Measurements from ENCODE around the gene HPSE2.
"Not testable (repeated sequence)": the region's sequence is repeated elsewhere in the genome, so short reads cannot be mapped to it uniquely, and the experiment has no call there.

Gene HPSE2

GRCh38 chr10:98567391-98568133, 668.1 kb downstream of the HPSE2 start:
- no peak for DNase-seq (ENCODE audit: low spot score)

- DNase-seq (ENCODE audit: low spot score) = no peak
Observed at GRCh38 chr10:98563811-98564210, 671.8 kb downstream of the HPSE2 start.

GRCh38 chr10:98560565-98560964, 675.1 kb downstream of the HPSE2 start:
- no peak for DNase-seq (ENCODE audit: low spot score)

- no peak for DNase-seq (ENCODE audit: low spot score)
Observed at GRCh38 chr10:98556061-98556460, 679.6 kb downstream of the HPSE2 start.

GRCh38 chr10:98555021-98555619, 680.5 kb downstream of the HPSE2 start:
- DNase-seq (ENCODE audit: low spot score) = no peak

DNA sequence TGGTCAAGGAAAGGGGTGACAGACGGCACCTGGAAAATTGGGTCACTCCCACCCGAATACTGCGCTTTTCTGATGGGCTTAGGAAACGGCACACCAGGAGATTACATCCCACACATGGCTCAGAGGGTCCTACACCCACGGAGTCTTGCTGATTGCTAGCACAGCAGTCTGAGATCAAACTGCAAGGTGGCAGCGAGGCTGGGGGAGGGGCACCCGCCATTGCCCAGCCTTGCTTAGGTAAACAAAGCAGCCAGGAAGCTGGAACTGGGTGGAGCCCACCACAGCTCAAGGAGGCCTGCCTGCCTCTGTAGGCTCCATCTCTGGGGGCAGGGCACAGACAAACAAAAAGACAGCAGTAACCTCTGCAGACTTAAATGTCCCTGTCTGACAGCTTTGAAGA, 694.1 kb downstream of the HPSE2 start:
- not testable (repeated sequence) for DNase-seq (ENCODE audit: low spot score)

- DNase-seq (ENCODE audit: low spot score) = no peak
Observed at GRCh38 chr10:98539578-98539977, 696.1 kb downstream of the HPSE2 start.

DNA sequence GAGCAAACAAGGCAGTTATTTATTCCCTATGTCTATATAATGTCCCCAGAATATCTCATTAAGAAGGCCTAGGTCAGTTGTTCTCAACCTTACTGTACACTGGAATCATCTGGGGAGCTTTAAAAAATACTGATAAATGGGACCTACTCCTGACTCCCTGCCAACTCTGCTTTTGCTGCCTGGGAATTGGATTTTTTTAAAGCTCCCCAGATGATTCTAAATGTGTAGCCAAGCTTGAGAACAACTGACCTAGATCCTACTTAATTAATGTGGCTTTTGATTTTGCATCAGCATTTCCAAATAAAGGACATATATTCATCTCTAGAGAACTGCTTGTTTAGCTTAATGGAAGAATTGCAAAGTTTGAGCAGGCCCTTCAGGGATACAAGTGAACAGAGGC, 697.2 kb downstream of the HPSE2 start:
- DNase-seq (ENCODE audit: low spot score) = no peak

GRCh38 chr10:98536551-98536950, 699.1 kb downstream of the HPSE2 start:
- no peak for DNase-seq (ENCODE audit: low spot score)

- no peak for DNase-seq (ENCODE audit: low spot score)
Observed at GRCh38 chr10:98533746-98534445, 701.8 kb downstream of the HPSE2 start.

DNA sequence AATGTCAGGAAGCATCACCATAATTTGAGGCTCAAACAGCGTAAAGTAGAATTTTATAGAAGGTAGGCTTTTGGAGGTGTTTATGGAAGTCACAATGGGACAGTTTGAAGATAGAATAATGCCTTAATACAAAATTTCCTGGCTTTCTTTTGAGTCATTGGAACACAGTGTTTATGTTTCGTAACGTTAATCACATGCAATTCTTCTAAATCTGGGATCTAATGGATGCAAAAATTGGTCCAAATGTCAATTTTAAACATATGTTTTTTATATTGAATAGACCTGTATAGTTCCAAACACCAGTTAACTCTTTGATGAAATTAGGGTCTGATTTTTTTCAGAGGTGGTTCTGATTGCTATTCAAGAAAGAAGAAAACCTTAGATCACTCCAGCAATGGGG, 702.4 kb downstream of the HPSE2 start:
- DNase-seq (ENCODE audit: low spot score) = no peak

DNA sequence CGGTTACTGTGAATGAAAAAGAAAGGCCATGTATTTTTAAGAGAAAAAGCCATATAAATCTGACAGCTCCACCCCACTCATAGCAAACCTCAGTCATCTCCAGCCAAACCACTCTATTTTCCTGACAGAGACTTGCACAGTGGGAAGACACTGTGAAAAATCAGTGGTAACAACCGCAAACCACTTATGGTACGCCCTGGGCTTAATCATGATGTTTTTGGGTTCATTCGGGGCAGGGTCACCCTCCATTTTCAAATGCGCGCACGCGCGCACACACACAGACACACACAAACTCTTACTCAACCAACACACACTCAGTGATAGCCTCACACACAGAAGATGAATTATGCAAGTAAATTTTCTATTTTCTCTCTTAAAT, 706.9 kb downstream of the HPSE2 start:
- no peak for DNase-seq (ENCODE audit: low spot score)

GRCh38 chr10:98528166-98528804, 707.4 kb downstream of the HPSE2 start:
- DNase-seq (ENCODE audit: low spot score) = no peak

DNA sequence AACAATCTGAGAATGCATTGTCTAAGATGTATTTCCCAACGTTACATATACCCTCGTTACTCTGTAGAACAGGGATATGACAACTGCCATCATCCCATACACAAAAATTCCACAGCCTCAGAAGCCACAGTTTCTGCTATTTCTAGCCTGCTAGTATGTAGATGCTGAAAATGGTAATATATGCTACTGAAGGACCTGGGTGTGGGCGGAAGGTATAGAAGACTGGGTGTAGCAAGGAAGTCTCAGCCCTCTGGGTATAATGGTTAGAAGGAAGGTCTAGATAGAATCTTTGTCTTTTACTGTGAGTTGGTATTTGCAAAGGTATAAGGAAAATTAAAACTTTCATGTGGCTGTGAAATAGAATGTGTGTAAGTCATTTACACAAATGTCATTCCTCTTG, 709.7 kb downstream of the HPSE2 start:
- no peak for DNase-seq (ENCODE audit: low spot score)

- DNase-seq (ENCODE audit: low spot score) = no peak
Observed at GRCh38 chr10:98524124-98524523, 711.5 kb downstream of the HPSE2 start.

GRCh38 chr10:98519841-98520240, 715.8 kb downstream of the HPSE2 start:
- DNase-seq (ENCODE audit: low spot score) = no peak

DNA sequence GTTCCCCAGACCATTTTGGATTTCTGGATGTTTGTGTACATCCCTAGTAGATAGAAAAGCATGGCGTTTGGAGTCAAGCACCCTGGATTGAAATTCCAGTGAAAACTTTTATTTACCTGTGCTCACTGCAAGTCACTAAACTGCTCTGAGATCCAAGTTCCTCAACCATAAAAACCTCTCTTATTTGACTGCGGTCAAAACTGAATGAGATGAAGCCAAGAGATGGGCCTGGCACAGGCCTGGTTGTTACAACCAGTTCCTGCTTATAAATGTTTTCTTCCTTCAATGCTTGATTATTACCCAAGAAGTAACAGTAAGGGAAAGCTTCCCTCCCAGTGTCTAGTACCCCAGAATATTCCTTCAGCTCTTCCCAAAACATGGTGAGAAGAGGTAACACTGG, 718.0 kb downstream of the HPSE2 start:
- no peak for DNase-seq (ENCODE audit: low spot score)

- DNase-seq (ENCODE audit: low spot score) = no peak
Observed at GRCh38 chr10:98516352-98516751, 719.3 kb downstream of the HPSE2 start.

DNA sequence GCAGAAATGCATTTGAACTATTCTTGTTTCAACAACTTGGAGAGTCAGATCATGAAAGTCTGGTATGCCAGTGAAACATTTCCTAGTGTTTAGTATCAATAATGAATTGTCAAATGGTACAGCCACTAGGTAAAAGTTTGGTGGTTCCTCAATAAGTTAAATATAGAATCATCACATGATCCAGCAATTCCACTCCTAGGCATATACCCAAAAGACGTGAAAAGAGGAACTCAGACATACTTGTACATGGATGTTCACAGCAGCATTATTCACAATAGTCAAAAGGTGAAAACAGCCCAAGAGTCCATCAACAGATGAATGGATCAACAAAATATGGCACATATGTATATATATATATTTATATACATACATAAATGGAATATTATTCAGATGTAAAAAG, 721.9 kb downstream of the HPSE2 start:
- DNase-seq (ENCODE audit: low spot score) = no peak

- no peak for DNase-seq (ENCODE audit: low spot score)
Observed at GRCh38 chr10:98511876-98512275, 723.8 kb downstream of the HPSE2 start.

DNA sequence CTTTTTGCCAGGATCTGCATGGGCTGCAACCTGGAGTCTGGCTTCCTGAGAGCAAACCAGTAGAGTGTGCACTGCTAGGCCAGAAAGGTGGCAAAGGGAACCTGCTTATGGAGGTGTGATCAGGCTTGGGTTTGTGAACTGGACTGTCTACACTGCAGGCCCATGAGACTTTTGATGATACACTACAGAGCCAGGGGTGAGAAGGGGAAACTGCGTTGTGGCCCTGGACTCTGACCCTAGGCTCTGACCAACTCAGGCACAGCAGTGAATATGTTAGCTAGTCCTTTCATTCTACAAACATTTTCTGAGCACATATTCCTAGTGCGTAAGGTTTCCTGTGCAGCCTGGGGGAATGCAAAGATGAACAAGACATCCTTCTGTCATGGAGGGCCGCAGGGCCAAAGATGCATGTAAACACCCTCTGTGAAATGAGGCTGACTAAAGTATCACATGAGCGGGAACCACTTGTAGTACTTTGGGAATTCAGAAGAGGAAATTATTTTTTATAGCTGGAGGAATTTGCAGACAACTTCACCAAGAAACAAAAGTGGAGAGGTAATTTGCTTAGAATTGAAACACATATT, 725.1 kb downstream of the HPSE2 start:
- DNase-seq (ENCODE audit: low spot score) = no peak

DNA sequence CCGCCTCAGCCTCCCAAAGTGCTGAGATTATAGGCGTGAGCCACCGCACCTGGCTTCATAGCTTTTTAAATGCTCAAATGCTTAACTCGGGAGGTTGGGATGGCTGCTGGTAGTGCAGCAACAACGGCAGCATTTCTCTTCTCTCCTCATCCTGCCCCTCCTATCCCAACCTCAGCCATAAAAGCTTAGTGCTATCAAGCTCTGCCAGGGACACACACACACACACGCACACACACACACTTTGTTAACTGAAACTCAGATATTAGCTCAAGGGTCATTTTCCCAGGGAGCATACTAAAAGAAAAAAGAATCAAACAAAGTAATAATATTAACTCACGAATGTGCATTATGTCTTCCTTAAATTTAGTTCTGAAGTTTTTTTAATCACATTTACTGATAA, 725.9 kb downstream of the HPSE2 start:
- DNase-seq (ENCODE audit: low spot score) = no peak

- not testable (repeated sequence) for DNase-seq (ENCODE audit: low spot score)
Observed at GRCh38 chr10:98502535-98502934, 733.1 kb downstream of the HPSE2 start.
